DND-41 (cell line): ENCODE data around the gene SIL1.
"Not testable (repeated sequence)": the region's sequence is repeated elsewhere in the genome, so short reads cannot be mapped to it uniquely, and the experiment has no call there.

Experiments used
- EZH2 ChIP-seq: IDR thresholded peaks from 3 replicates; pipeline ENCODE4 v1.6.1; 2012; ENCODE audit warnings: borderline replicate concordance, low read depth, mild to moderate bottlenecking, moderate library complexity, low read length, inconsistent platforms; ENCODE audit not compliant: severe bottlenecking
- TF ChIP-seq, protein P1 (sequence below): IDR thresholded peaks from 2 replicates; pipeline ENCODE4 v1.5.1; 2012; ENCODE audit warnings: borderline replicate concordance, low read length, moderate library complexity, mild to moderate bottlenecking; ENCODE audit not compliant: poor library complexity, severe bottlenecking; ENCODE audit errors: extremely low read depth

DNA sequence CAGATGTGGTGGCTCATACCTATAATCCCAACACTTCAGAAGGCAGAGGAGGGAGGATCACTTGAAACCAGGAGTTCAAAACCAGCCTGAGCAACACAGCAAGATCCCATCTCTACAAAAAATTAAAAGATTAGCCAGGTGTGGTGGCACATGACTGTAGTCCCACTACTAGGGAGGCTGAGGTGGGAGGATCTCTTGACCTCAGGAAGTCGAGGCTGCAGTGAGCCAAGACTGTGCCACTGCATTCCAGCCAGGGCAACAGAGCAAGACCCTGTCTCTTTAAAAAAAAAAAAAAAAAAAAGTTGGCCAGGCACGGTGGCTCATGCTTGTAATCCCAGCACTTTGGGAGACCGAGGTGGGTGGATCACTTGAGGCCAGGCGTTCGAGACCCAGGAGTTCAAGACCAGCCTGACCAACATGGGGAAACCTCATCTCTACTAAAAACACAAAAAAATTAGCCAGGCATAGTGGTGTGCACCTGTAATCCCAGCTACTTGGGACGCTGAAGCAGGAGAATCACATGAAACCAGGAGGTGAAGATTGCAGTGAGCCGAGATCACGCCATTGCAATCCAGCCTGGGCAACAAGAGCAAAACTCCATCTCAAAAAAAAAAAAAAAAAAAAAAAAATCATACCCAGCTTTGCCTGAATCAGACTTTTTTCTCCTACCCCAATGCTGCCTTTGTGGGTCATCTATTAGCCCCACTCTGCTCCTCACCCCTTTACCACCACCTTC lies 18.2 kb downstream of the SIL1 start:
- TF ChIP-seq, protein P1, sequence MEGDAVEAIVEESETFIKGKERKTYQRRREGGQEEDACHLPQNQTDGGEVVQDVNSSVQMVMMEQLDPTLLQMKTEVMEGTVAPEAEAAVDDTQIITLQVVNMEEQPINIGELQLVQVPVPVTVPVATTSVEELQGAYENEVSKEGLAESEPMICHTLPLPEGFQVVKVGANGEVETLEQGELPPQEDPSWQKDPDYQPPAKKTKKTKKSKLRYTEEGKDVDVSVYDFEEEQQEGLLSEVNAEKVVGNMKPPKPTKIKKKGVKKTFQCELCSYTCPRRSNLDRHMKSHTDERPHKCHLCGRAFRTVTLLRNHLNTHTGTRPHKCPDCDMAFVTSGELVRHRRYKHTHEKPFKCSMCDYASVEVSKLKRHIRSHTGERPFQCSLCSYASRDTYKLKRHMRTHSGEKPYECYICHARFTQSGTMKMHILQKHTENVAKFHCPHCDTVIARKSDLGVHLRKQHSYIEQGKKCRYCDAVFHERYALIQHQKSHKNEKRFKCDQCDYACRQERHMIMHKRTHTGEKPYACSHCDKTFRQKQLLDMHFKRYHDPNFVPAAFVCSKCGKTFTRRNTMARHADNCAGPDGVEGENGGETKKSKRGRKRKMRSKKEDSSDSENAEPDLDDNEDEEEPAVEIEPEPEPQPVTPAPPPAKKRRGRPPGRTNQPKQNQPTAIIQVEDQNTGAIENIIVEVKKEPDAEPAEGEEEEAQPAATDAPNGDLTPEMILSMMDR, result not testable (repeated sequence)
- TF ChIP-seq EZH2, result not testable (repeated sequence)
